H1 (cell line): ENCODE results near the gene KLHL10. TPM values are rescaled to one million over a fixed set of nuclear protein-coding genes. Genes with fewer than 3 reads are reported as not detected.

Experiments used
- CTCF ChIA-PET: fragments of 300-600 bp; sonication (Branson Sonifier 250); formaldehyde crosslinking; loops from one replicate; lab custom pipeline; 2021; ENCODE audit not compliant: partially characterized antibody; lab: Charles Lee
- POLR2A ChIA-PET: fragments of 300-600 bp; sonication (Branson Sonifier 250); formaldehyde crosslinking; loops from one replicate; lab custom pipeline; 2021; ENCODE audit warnings: inconsistent platforms; ENCODE audit not compliant: partially characterized antibody; lab: Charles Lee
- DNase-seq, 2 experiments: peaks; one replicate each; pipeline versions ENCODE4 v3.0.0 to v3.0.0-alpha.2; 2010 to 2022; ENCODE audit warnings: low spot score in 2 of 2, low read depth in 1 of 2, mixed read lengths in 1 of 2
- FAIRE-seq: peaks from 2 replicates; lab custom pipeline; 2011; peaks lifted over from hg19 to GRCh38; lab: Jason Lieb, UNC
- H2AFZ ChIP-seq: 2 replicates; pipeline ENCODE4 v1.8.1; 2012; ENCODE audit warnings: low read length, inconsistent platforms
- H2AK5ac ChIP-seq: 2 replicates; pipeline ENCODE4 v1.6.1; 2013; ENCODE audit warnings: low read depth, low read length
- H2BK120ac ChIP-seq: replicated peaks from 2 replicates; pipeline ENCODE3; 2013; ENCODE audit warnings: low read depth, low read length, inconsistent platforms
- H2BK12ac ChIP-seq: 2 replicates; pipeline ENCODE4 v1.6.1; 2013; ENCODE audit warnings: low read depth, low read length
- H2BK15ac ChIP-seq: 2 replicates; pipeline ENCODE4 v1.6.1; 2013; ENCODE audit warnings: low read length
- H2BK20ac ChIP-seq: 2 replicates; pipeline ENCODE4 v1.6.1; 2013; ENCODE audit warnings: low read length
- H2BK5ac ChIP-seq: 2 replicates; pipeline ENCODE4 v1.6.1; 2013; ENCODE audit warnings: low read depth, low read length
- H3K14ac ChIP-seq: 2 replicates; pipeline ENCODE4 v1.6.1; 2013; ENCODE audit warnings: inconsistent platforms; ENCODE audit not compliant: insufficient read length
- H3K18ac ChIP-seq: 2 replicates; pipeline ENCODE4 v1.6.1; 2013; ENCODE audit warnings: low read length; ENCODE audit errors: extremely low read depth
- H3K23ac ChIP-seq: 2 replicates; pipeline ENCODE4 v1.6.1; 2013; ENCODE audit warnings: inconsistent platforms; ENCODE audit not compliant: insufficient read length
- H3K23me2 ChIP-seq: 2 replicates; pipeline ENCODE4 v1.6.1; 2013; ENCODE audit warnings: low read depth, low read length
- H3K27ac ChIP-seq: 2 replicates; pipeline ENCODE4 v1.6.1; 2011; ENCODE audit warnings: low read depth, low read length, inconsistent platforms
- H3K27me3 ChIP-seq, 4 experiments: replicated peaks in 1 of 4; 1 replicate in 1 of 4; 2 replicates in 3 of 4; pipeline versions ENCODE4 v1.6.1 to v1.8.1; 2011 to 2013; ENCODE audit warnings: low read length in 3 of 4, mild to moderate bottlenecking in 3 of 4, inconsistent platforms in 2 of 4, mixed read lengths in 2 of 4, moderate library complexity in 1 of 4; ENCODE audit not compliant: control insufficient read depth in 3 of 4, insufficient read depth in 3 of 4; ENCODE audit errors: extremely low read depth in 1 of 4
- H3K36me3 ChIP-seq, 4 experiments: 2 replicates each; pipeline versions ENCODE4 v1.6.1 to v1.8.1; 2011 to 2013; ENCODE audit warnings: mild to moderate bottlenecking in 4 of 4, low read length in 3 of 4, moderate library complexity in 2 of 4, control low read depth in 1 of 4, inconsistent platforms in 1 of 4; ENCODE audit not compliant: insufficient read depth in 4 of 4, control insufficient read depth in 2 of 4
- H3K4ac ChIP-seq: replicated peaks from 2 replicates; pipeline ENCODE3; 2013; ENCODE audit warnings: low read length, low read depth, mixed read lengths, inconsistent platforms; ENCODE audit not compliant: insufficient read length
- H3K4me1 ChIP-seq, 4 experiments: replicated peaks in 1 of 4; 1 replicate in 1 of 4; 2 replicates in 3 of 4; pipeline versions ENCODE4 v1.6.1 to v1.8.1; 2011 to 2013; ENCODE audit warnings: low read length in 3 of 4, inconsistent platforms in 2 of 4, mixed read lengths in 1 of 4; ENCODE audit not compliant: insufficient read depth in 4 of 4, control insufficient read depth in 3 of 4
- H3K4me2 ChIP-seq, 2 experiments: 2 replicates each; pipeline versions ENCODE4 v1.6.1 to v1.8.1; 2011 to 2013; ENCODE audit warnings: low read depth in 2 of 2, low read length in 2 of 2, control low read depth in 1 of 2, inconsistent platforms in 1 of 2, mild to moderate bottlenecking in 1 of 2; ENCODE audit not compliant: insufficient read depth in 1 of 2
- H3K4me3 ChIP-seq, 4 experiments: fragments of 200-600, 300-600 bp in 1 of 4; sonication (generic), shearing (Covaris generic), sonication (Bioruptor Twin) in 1 of 4; 2 replicates each; pipeline versions ENCODE4 v1.5.1 to v1.8.1; 2011 to 2016; ENCODE audit warnings: low read length in 4 of 4, low read depth in 3 of 4, control low read depth in 2 of 4, inconsistent platforms in 2 of 4, mild to moderate bottlenecking in 2 of 4, mixed read lengths in 1 of 4, moderate library complexity in 1 of 4; ENCODE audit not compliant: insufficient read depth in 2 of 4; ENCODE audit errors: extremely low read depth in 1 of 4
- H3K56ac ChIP-seq: replicated peaks from 2 replicates; pipeline ENCODE3; 2013; ENCODE audit warnings: low read depth, mild to moderate bottlenecking, mixed read lengths, low read length, inconsistent platforms; ENCODE audit not compliant: insufficient read length
- H3K79me1 ChIP-seq: 2 replicates; pipeline ENCODE4 v1.6.1; 2013; ENCODE audit warnings: low read depth, low read length, control low read depth
- H3K79me2 ChIP-seq, 2 experiments: 2 replicates each; pipeline versions ENCODE4 v1.6.1 to v1.8.1; 2012 to 2013; ENCODE audit warnings: low read length in 2 of 2, mild to moderate bottlenecking in 2 of 2, inconsistent platforms in 1 of 2; ENCODE audit not compliant: insufficient read depth in 2 of 2, control insufficient read depth in 1 of 2
- H3K9ac ChIP-seq, 4 experiments: replicated peaks in 1 of 4; 1 replicate in 1 of 4; 2 replicates in 3 of 4; pipeline versions ENCODE4 v1.6.1 to v1.8.1; 2011 to 2013; ENCODE audit warnings: low read depth in 3 of 4, low read length in 3 of 4, control low read depth in 2 of 4, mild to moderate bottlenecking in 2 of 4, moderate library complexity in 2 of 4, inconsistent platforms in 1 of 4; ENCODE audit errors: extremely low read depth in 1 of 4
- H3K9me3 ChIP-seq, 2 experiments: 2 replicates each; pipeline versions ENCODE4 v1.6.1 to v1.8.1; 2012 to 2013; ENCODE audit warnings: mild to moderate bottlenecking in 2 of 2, moderate library complexity in 2 of 2, control low read depth in 1 of 2, inconsistent platforms in 1 of 2, low read depth in 1 of 2, low read length in 1 of 2, mixed read lengths in 1 of 2; ENCODE audit not compliant: insufficient read depth in 2 of 2
- H4K20me1 ChIP-seq, 2 experiments: replicated peaks in 1 of 2; 2 replicates each; pipeline versions ENCODE3 to v1.8.1; 2011 to 2013; ENCODE audit warnings: inconsistent platforms in 2 of 2, low read length in 2 of 2, mild to moderate bottlenecking in 1 of 2; ENCODE audit not compliant: insufficient read depth in 2 of 2, control insufficient read depth in 1 of 2
- H4K5ac ChIP-seq: 2 replicates; pipeline ENCODE4 v1.6.1; 2013; ENCODE audit warnings: low read length, low read depth, mixed read lengths, inconsistent platforms; ENCODE audit not compliant: insufficient read length
- H4K8ac ChIP-seq: 2 replicates; pipeline ENCODE4 v1.8.0; 2013; ENCODE audit warnings: mild to moderate bottlenecking, moderate library complexity, low read length, inconsistent platforms; ENCODE audit not compliant: insufficient read depth; ENCODE audit errors: extremely low read depth
- H4K91ac ChIP-seq: replicated peaks from 2 replicates; pipeline ENCODE3; 2013; ENCODE audit warnings: low read length, mixed read lengths, inconsistent platforms; ENCODE audit not compliant: insufficient read length
- HDAC2 ChIP-seq, 2 experiments: fragments of 300-600 bp in 1 of 2; sonication (generic) in 1 of 2; IDR thresholded peaks; 2 replicates each; pipeline ENCODE4 v1.6.1; 2011 to 2012; ENCODE audit warnings: low read depth in 2 of 2, low read length in 2 of 2, mild to moderate bottlenecking in 2 of 2, moderate library complexity in 2 of 2, borderline replicate concordance in 1 of 2, inconsistent platforms in 1 of 2
- MAFK ChIP-seq: IDR thresholded peaks from 2 replicates; pipeline ENCODE4 v1.6.1; 2012; ENCODE audit warnings: low read depth, mild to moderate bottlenecking, improper control_type of control experiment, low read length
- POLR2AphosphoS5 ChIP-seq: IDR thresholded peaks from 2 replicates; pipeline ENCODE4 v1.6.1; 2011; ENCODE audit warnings: low read depth, low read length
- POU5F1 ChIP-seq: IDR thresholded peaks from 2 replicates; pipeline ENCODE4 v1.6.1; 2011; ENCODE audit warnings: low read depth, mild to moderate bottlenecking, low read length, moderate library complexity
- SIRT6 ChIP-seq: IDR thresholded peaks from one replicate; pipeline ENCODE4 v1.7.1; 2012; ENCODE audit warnings: low read length, inconsistent platforms
- TCF12 ChIP-seq: IDR thresholded peaks from 2 replicates; pipeline ENCODE4 v1.6.1; 2011; ENCODE audit warnings: low read depth, mild to moderate bottlenecking, low read length
- TEAD4 ChIP-seq: IDR thresholded peaks from 2 replicates; pipeline ENCODE4 v1.6.1; 2012; ENCODE audit warnings: low read depth, low read length, inconsistent platforms, mixed read lengths
- YY1 ChIP-seq: IDR thresholded peaks from 2 replicates; pipeline ENCODE4 v1.6.1; 2011; ENCODE audit warnings: low read depth, mild to moderate bottlenecking, low read length
- WGBS, 2 experiments: shearing (Covaris generic) in 1 of 2; methylation state at CpG; one replicate each; pipeline versions ENCODE4 v1.1.6 to v1.1.7; 2013 to 2015; ENCODE audit warnings: low lambda C conversion rate in 2 of 2, mixed read lengths in 2 of 2, inconsistent platforms in 1 of 2, low coverage in 1 of 2, missing lambda C conversion rate in 1 of 2; ENCODE audit not compliant: insufficient replicate concordance in 2 of 2, insufficient coverage in 1 of 2, insufficient read length in 1 of 2; ENCODE audit errors: extremely low coverage in 1 of 2, missing lambda C conversion rate in 1 of 2; 5-methylcytosine and 5-hydroxymethylcytosine counted together
- polyA plus RNA-seq, 7 experiments: library from polyadenylated mRNA; depleted of rRNA in 3 of 7; stranded (reverse) in 5 of 7; unstranded in 2 of 7; fragments of >200 nt in 5 of 7; fragments of 200-250 nt in 2 of 7; gene quantifications; 1 replicate in 5 of 7; 2 replicates in 1 of 7; 4 replicates in 1 of 7; pipeline versions ENCODE4 v1.2.1 to v1.2.3, GENCODE V29; 2011 to 2013; ENCODE audit warnings: missing spikeins in 2 of 7, mixed read lengths in 2 of 7
- total RNA-seq: library from RNA; stranded (reverse); fragmentation: NEBNext Ultra II Directional; extraction: Animal tissue kit (Norgen Biotek cat#: 25700); gene quantifications from 2 replicates; pipeline ENCODE4 v1.2.1, GENCODE V29; 2021
- TF ChIP-seq, protein P1 (sequence below): IDR thresholded peaks from 2 replicates; pipeline ENCODE4 v1.6.1; 2012; ENCODE audit warnings: inconsistent platforms

Gene KLHL10
- total and polyA plus RNA-seq, 2 of the 8 experiments (the other 6 are each of a cell fraction or from before 2014, with no cell fraction given), result 0.19 to 0.26 TPM

DNA sequence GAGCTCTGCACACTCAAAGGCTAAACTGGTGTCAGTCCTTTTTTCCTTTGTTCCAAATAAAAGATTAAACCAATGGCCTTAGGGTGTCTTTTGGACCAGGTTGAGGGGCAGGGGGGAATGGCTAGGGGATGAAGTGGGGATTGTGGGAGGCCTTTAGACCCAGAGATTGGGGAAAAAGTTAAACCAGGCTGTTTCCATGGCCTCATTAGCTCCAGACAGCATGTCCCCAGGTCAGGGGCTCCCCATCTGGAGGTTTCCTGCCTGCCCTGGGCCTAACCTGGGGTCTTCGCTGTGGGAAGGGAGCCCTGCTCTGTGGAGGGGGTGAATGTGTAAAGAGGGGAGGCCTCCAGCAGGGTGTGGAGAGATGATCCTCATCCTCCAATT is 14.5 kb upstream of the KLHL10 start:
- TF ChIP-seq HDAC2 (IDR thresholded peaks at IDR 0.05; ENCODE audit: borderline replicate concordance in 1 of 2, low read depth in 2 of 2, low read length in 2 of 2), result no peak
- TF ChIP-seq, protein P1, sequence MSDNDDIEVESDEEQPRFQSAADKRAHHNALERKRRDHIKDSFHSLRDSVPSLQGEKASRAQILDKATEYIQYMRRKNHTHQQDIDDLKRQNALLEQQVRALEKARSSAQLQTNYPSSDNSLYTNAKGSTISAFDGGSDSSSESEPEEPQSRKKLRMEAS, result no peak
- TF ChIP-seq YY1, result no peak
- no peak for TF ChIP-seq SIRT6
- no peak for TF ChIP-seq MAFK
- TF ChIP-seq POLR2AphosphoS5, result no peak; the same call in 1 of the 2 replicates
- TF ChIP-seq TEAD4, result no peak
- no peak for TF ChIP-seq TCF12
- no peak for TF ChIP-seq POU5F1
- TF ChIP-seq, all 59 proteins: peak for 0
- CTCF ChIA-PET, result interaction anchor here (0.7 to 4.1 kb wide), 4 partner anchors 11 to 37 kb away, joined by 3 to 16 read pairs (median 5); partner anchors contain the start of genes FKBP10, JUP and P3H4
- Histone ChIP-seq H2AK5ac (no peak overlapping the region), H2BK120ac (no peak overlapping the region), H3K79me2 (no peaks in the 10 kb centered on the region), H4K5ac (no peak overlapping the region), H4K91ac (no peak overlapping the region), H2AFZ (no peak overlapping the region), H3K9ac (no peak overlapping the region), H3K27ac (no peak overlapping the region), H3K18ac (no peak overlapping the region), H3K9me3 (no peaks in the 10 kb centered on the region), H3K79me1 (peaks cover 2% of the 10 kb centered on the region; the same call in 1 of the 2 replicates), H4K20me1 (peaks cover 1 to 6% of the 10 kb centered on the region in 2 experiments), H3K36me3 (peaks cover 9 to 51% (median 12%) of the 10 kb centered on the region in 4 experiments; a peak in 7 of 8 replicates), H3K14ac (no peak overlapping the region), H3K23ac (no peak overlapping the region), H4K8ac (no peak overlapping the region), H3K4me2 (no peak overlapping the region), H2BK5ac (no peak overlapping the region), H3K4me1 (peaks cover 0 to 18% (median 12%) of the 10 kb centered on the region in 4 experiments; a peak in 6 of 7 replicates), H3K4me3 (no peak overlapping the region), H2BK15ac (no peak overlapping the region), H2BK20ac (no peak overlapping the region), H3K23me2 (no peaks in the 10 kb centered on the region; the same call in 1 of the 2 replicates), H3K27me3 (no peaks in the 10 kb centered on the region), H3K56ac (no peak overlapping the region), H3K4ac (no peak overlapping the region), H2BK12ac (no peak overlapping the region)
- no peak for DNase-seq
- 95% methylated on average over 1 of the region's 1 CpG; no CpG with 5 or more reads in 1 of the 2 experiments for WGBS, 2 experiments
- POLR2A ChIA-PET, result interaction anchor here (0.9 to 5.6 kb wide), 9 partner anchors 9 to 96 kb away, joined by 3 to 40 read pairs (median 5); partner anchors contain the start of genes ACLY, FKBP10, HAP1 and P3H4
- no peak for FAIRE-seq
